DMS53 treated with DMSO at 0.1 percent for 48 hours (cell line): ENCODE results near the gene EPB41L2.
"Not testable (repeated sequence)": the region's sequence is repeated elsewhere in the genome, so short reads cannot be mapped to it uniquely, and the experiment has no call there.

ENCODE experiments used
- DNase-seq: peaks from one replicate; lab custom pipeline; 2025; ENCODE audit not compliant: unreplicated experiment; lab: John Stamatoyannopoulos, UW

Gene EPB41L2

GRCh38 chr6:130918171-130918570 is 144.9 kb downstream of the EPB41L2 start:
- no peak for DNase-seq

- not testable (repeated sequence) for DNase-seq
Measured at GRCh38 chr6:130915606-130916005, 147.4 kb downstream of the EPB41L2 start.

GRCh38 chr6:130913120-130913519 is 149.9 kb downstream of the EPB41L2 start:
- no peak for DNase-seq

GRCh38 chr6:130912434-130912833 is 150.6 kb downstream of the EPB41L2 start:
- DNase-seq, result no peak

- DNase-seq, result no peak
Measured at GRCh38 chr6:130908958-130909357, 154.1 kb downstream of the EPB41L2 start.

- DNase-seq, result no peak
Measured at GRCh38 chr6:130908188-130908587, 154.9 kb downstream of the EPB41L2 start.

- no peak for DNase-seq
Measured at GRCh38 chr6:130907687-130908086, 155.4 kb downstream of the EPB41L2 start.

- no peak for DNase-seq
Measured at GRCh38 chr6:130906736-130907381, 156.2 kb downstream of the EPB41L2 start.

- no peak for DNase-seq
Measured at GRCh38 chr6:130903602-130904001, 159.4 kb downstream of the EPB41L2 start.

- DNase-seq, result no peak
Measured at GRCh38 chr6:130903007-130903406, 160.0 kb downstream of the EPB41L2 start.

- no peak for DNase-seq
Measured at GRCh38 chr6:130900913-130901312, 162.1 kb downstream of the EPB41L2 start.

- no peak for DNase-seq
Measured at GRCh38 chr6:130896249-130896648, 166.8 kb downstream of the EPB41L2 start.

- no peak for DNase-seq
Measured at GRCh38 chr6:130895516-130895915, 167.5 kb downstream of the EPB41L2 start.

GRCh38 chr6:130893766-130894165 is 169.3 kb downstream of the EPB41L2 start:
- DNase-seq, result no peak

- DNase-seq, result no peak
Measured at GRCh38 chr6:130893277-130893676, 169.8 kb downstream of the EPB41L2 start.

GRCh38 chr6:130890521-130890971 is 172.5 kb downstream of the EPB41L2 start:
- DNase-seq, result no peak

GRCh38 chr6:130889423-130889822 is 173.6 kb downstream of the EPB41L2 start:
- DNase-seq, result no peak

GRCh38 chr6:130888246-130888645 is 174.8 kb downstream of the EPB41L2 start:
- DNase-seq, result no peak

GRCh38 chr6:130886966-130887365 is 176.1 kb downstream of the EPB41L2 start:
- DNase-seq, result no peak

GRCh38 chr6:130885392-130886192 is 177.5 kb downstream of the EPB41L2 start:
- DNase-seq, result peak; percentile 51

- DNase-seq, result no peak
Measured at GRCh38 chr6:130882370-130882769, 180.7 kb downstream of the EPB41L2 start.

- DNase-seq, result no peak
Measured at GRCh38 chr6:130879826-130880225, 183.2 kb downstream of the EPB41L2 start.
